B cell (primary cell): Measurements from ENCODE around the gene FAM53B. TPM values are rescaled to one million over a fixed set of nuclear protein-coding genes. Genes with fewer than 3 reads are reported as not detected.

Experiments used
- ATAC-seq: fragments of 200-7000 bp; cut with Tn5 transposase; one replicate; pipeline ENCODE4 v1.10.0; 2021; ENCODE audit warnings: low read depth, mild to moderate bottlenecking, moderate number of reproducible peaks, moderate library complexity
- CTCF ChIA-PET: fragments of 350-600 bp; sonication (Branson Sonifier 250); formaldehyde crosslinking; loops from one replicate; lab custom pipeline; 2021; ENCODE audit warnings: antibody characterized with exemption, inconsistent platforms; lab: Charles Lee
- POLR2A ChIA-PET: fragments of 350-600 bp; sonication (Branson Sonifier 250); formaldehyde crosslinking; loops from one replicate; lab custom pipeline; 2021; ENCODE audit warnings: antibody characterized with exemption; lab: Charles Lee
- DNase-seq: peaks from one replicate; pipeline ENCODE4 v3.0.0; 2013
- H2AFZ ChIP-seq: 2 replicates; pipeline ENCODE4 v1.6.1; 2012; ENCODE audit warnings: mild to moderate bottlenecking, low read depth, low read length; ENCODE audit not compliant: insufficient read depth, poor library complexity, severe bottlenecking
- H3K27ac ChIP-seq, 2 donors: 1 replicate in 1 of 2; 2 replicates in 1 of 2; pipeline ENCODE4 v1.5.1; 2012 to 2013; ENCODE audit warnings: low read length in 2 of 2, mild to moderate bottlenecking in 2 of 2, moderate library complexity in 1 of 2
- H3K27me3 ChIP-seq, 4 experiments: fragments of 200-600 bp in 1 of 4; sonication (generic) in 1 of 4; replicated peaks in 1 of 4; 1 replicate in 2 of 4; 2 replicates in 2 of 4; pipeline versions ENCODE4 v1.6.1 to v1.7.0; 2013 to 2016; ENCODE audit warnings: low read length in 3 of 4, mild to moderate bottlenecking in 2 of 4, mixed read lengths in 1 of 4, moderate library complexity in 1 of 4; ENCODE audit not compliant: insufficient read depth in 4 of 4, control insufficient read depth in 3 of 4; ENCODE audit errors: control extremely low read depth in 1 of 4
- H3K36me3 ChIP-seq, 2 experiments: replicated peaks in 1 of 2; 1 replicate in 1 of 2; 2 replicates in 1 of 2; pipeline versions ENCODE4 v1.6.1 to v1.7.1; 2013; ENCODE audit warnings: low read length in 1 of 2; ENCODE audit not compliant: insufficient read depth in 2 of 2, control insufficient read depth in 1 of 2; ENCODE audit errors: control extremely low read depth in 1 of 2, extremely low read depth in 1 of 2
- H3K4me1 ChIP-seq, 2 donors: fragments of 200-600 bp in 1 of 2; sonication (generic) in 1 of 2; 1 replicate in 1 of 2; 2 replicates in 1 of 2; pipeline versions ENCODE4 v1.5.1 to v1.6.1; 2013 to 2017; ENCODE audit warnings: low read length in 2 of 2; ENCODE audit not compliant: control insufficient read depth in 2 of 2, insufficient read depth in 2 of 2
- H3K4me2 ChIP-seq: replicated peaks from 2 replicates; pipeline ENCODE3; 2012; ENCODE audit warnings: mild to moderate bottlenecking, low read depth, low read length; ENCODE audit not compliant: poor library complexity, severe bottlenecking
- H3K4me3 ChIP-seq, 5 experiments: fragments of 200-600 bp in 1 of 5; sonication (generic) in 1 of 5; 1 replicate in 3 of 5; 2 replicates in 2 of 5; pipeline versions ENCODE4 v1.5.1 to v1.7.0; 2011 to 2016; ENCODE audit warnings: low read length in 4 of 5, mild to moderate bottlenecking in 4 of 5, low read depth in 2 of 5, control low read depth in 1 of 5, moderate library complexity in 1 of 5; ENCODE audit not compliant: insufficient read depth in 1 of 5; ENCODE audit errors: control extremely low read depth in 1 of 5, extremely low read depth in 1 of 5
- H3K79me2 ChIP-seq: fragments of 200-600 bp; sonication (generic); one replicate; pipeline ENCODE4 v1.6.0; 2016; ENCODE audit warnings: low read length; ENCODE audit not compliant: control insufficient read depth, insufficient read depth
- H3K9ac ChIP-seq: fragments of 200-600 bp; sonication (generic); 2 replicates; pipeline ENCODE4 v1.6.1; 2017; ENCODE audit warnings: mild to moderate bottlenecking, low read length, moderate library complexity
- H3K9me3 ChIP-seq, 3 donors: one replicate each; pipeline versions ENCODE4 v1.6.1 to v1.7.1; 2013; ENCODE audit warnings: low read length in 2 of 3; ENCODE audit not compliant: control insufficient read depth in 2 of 3, insufficient read depth in 1 of 3; ENCODE audit errors: control extremely low read depth in 1 of 3
- H4K20me1 ChIP-seq: 2 replicates; pipeline ENCODE4 v1.6.0; 2012; ENCODE audit warnings: mild to moderate bottlenecking, low read length; ENCODE audit not compliant: insufficient read depth, control insufficient read depth, poor library complexity, severe bottlenecking
- H3K27ac Mint-ChIP-seq: one replicate; pipeline ENCODE4 v1.8.0; 2021; ENCODE audit warnings: mixed read lengths
- H3K27me3 Mint-ChIP-seq: one replicate; pipeline ENCODE4 v1.8.0; 2021; ENCODE audit warnings: mixed read lengths
- H3K4me1 Mint-ChIP-seq: one replicate; pipeline ENCODE4 v1.8.0; 2021; ENCODE audit warnings: mixed read lengths
- H3K4me3 Mint-ChIP-seq: one replicate; pipeline ENCODE4 v1.8.0; 2021; ENCODE audit warnings: mixed read lengths
- H3K9me3 Mint-ChIP-seq: one replicate; pipeline ENCODE4 v1.8.0; 2022; ENCODE audit warnings: mixed read lengths; ENCODE audit not compliant: insufficient read depth
- CTCF ChIP-seq: fragments of 200-600 bp; IDR thresholded peaks from one replicate; pipeline ENCODE4 v1.8.0; 2022; ENCODE audit warnings: antibody characterized with exemption, mild to moderate bottlenecking
- EZH2 ChIP-seq: IDR thresholded peaks from 2 replicates; pipeline ENCODE4 v1.6.1; 2012; ENCODE audit warnings: borderline replicate concordance, low read depth, mild to moderate bottlenecking, moderate library complexity, low read length; ENCODE audit not compliant: insufficient read depth, poor library complexity, severe bottlenecking
- WGBS: methylation state at CpG from one replicate; pipeline ENCODE4 v1.1.5; 2013; ENCODE audit warnings: missing lambda C conversion rate; ENCODE audit not compliant: insufficient coverage; 5-methylcytosine and 5-hydroxymethylcytosine counted together
- intact Hi-C: fragments of 100-400 bp; cut with micrococcal nuclease; formaldehyde crosslinking; loops from one replicate; pipeline ENCODE4 v1.10.0; 2022
- polyA plus RNA-seq: library from polyadenylated mRNA; depleted of rRNA; stranded (reverse); fragments of >200 nt; gene quantifications from 2 replicates; pipeline ENCODE4 v1.2.3, GENCODE V29; 2012
- total RNA-seq, 2 donors: library from RNA; stranded (reverse); fragments of 120-200 nt in 1 of 2; gene quantifications; 1 replicate in 1 of 2; 2 replicates in 1 of 2; pipeline versions ENCODE4 v1.2.3 to v1.2.4, GENCODE V29; 2013 to 2022

The FAM53B gene
- total and polyA plus RNA-seq, 2 donors (not counting 1 experiment from before 2014, with no cell fraction given) = 51.2 to 186 TPM

- no peak overlapping the region for H3K9ac ChIP-seq
- H4K20me1 ChIP-seq = no peaks in the 10 kb centered on the region
- no peaks in the 10 kb centered on the region for H3K27me3 ChIP-seq
- peak overlapping the region in 2 of 5 experiments; percentile 24 to 33 for H3K4me3 ChIP-seq
- no peaks in the 10 kb centered on the region for H3K9me3 ChIP-seq
- POLR2A ChIA-PET = interaction anchor here (0.5 to 8.8 kb wide), 6 partner anchors 11 to 136 kb away, joined by 3 to 163 read pairs (median 3); no protein-coding TSS in a partner anchor
- H2AFZ ChIP-seq = peak overlapping the region; percentile 23
- peak overlapping the region; percentile 94 for H3K27ac Mint-ChIP-seq
- H3K4me1 Mint-ChIP-seq = peaks cover 82% of the 10 kb centered on the region
- no peaks in the 10 kb centered on the region for H3K27me3 Mint-ChIP-seq
- H3K4me1 ChIP-seq = peaks cover 80 to 96% of the 10 kb centered on the region in 2 donors
- intact Hi-C loops = no loop called here
- peaks cover 90% of the 10 kb centered on the region for H3K79me2 ChIP-seq
- no peak for ATAC-seq
- no peaks in the 10 kb centered on the region for H3K9me3 Mint-ChIP-seq
- WGBS = 39% methylated on average over 5 of the region's 5 CpGs
- CTCF ChIA-PET = interaction anchor here (0.7 to 8.8 kb wide), 9 partner anchors 11 to 140 kb away, joined by 3 to 74 read pairs (median 4); no protein-coding TSS in a partner anchor
- DNase-seq = no peak
- TF ChIP-seq CTCF = no peak
- TF ChIP-seq EZH2 = no peak
- peak overlapping the region; percentile 75 for H3K4me2 ChIP-seq
- H3K4me3 Mint-ChIP-seq = peak overlapping the region; percentile 78
- peaks cover 0 to 8% of the 10 kb centered on the region in 2 experiments for H3K36me3 ChIP-seq
- peak overlapping the region; percentile 90 to 99 for H3K27ac ChIP-seq
Measured at GRCh38 chr10:124605481-124605855, 138.7 kb downstream of the FAM53B start.

- CTCF ChIA-PET = interaction anchor here (0.7 to 8.8 kb wide), 12 partner anchors 11 to 141 kb away, joined by 3 to 74 read pairs (median 4); no protein-coding TSS in a partner anchor
Measured at GRCh38 chr10:124605001-124605370, 139.2 kb downstream of the FAM53B start.

More at GRCh38 chr10:124605001-124605370, 139.2 kb downstream of the FAM53B start:
- Histone ChIP-seq H2AFZ (peak overlapping the region; percentile 23), H3K9me3 (no peaks in the 10 kb centered on the region), H3K4me3 (peak overlapping the region in 1 of 5 experiments; percentile 33), H3K27ac (peak overlapping the region; percentile 90 to 99), H4K20me1 (no peaks in the 10 kb centered on the region), H3K4me2 (peak overlapping the region; percentile 75), H3K4me1 (peaks cover 83 to 96% of the 10 kb centered on the region in 2 donors), H3K36me3 (peaks cover 0 to 8% of the 10 kb centered on the region in 2 experiments), H3K9ac (peak overlapping the region; percentile 2), H3K79me2 (peaks cover 91% of the 10 kb centered on the region), H3K27me3 (no peaks in the 10 kb centered on the region)
- DNase-seq (peak; percentile 23), ATAC-seq (no peak)
- no peaks in the 10 kb centered on the region for H3K9me3 Mint-ChIP-seq
- 63% methylated on average over 8 of the region's 8 CpGs for WGBS
- no peaks in the 10 kb centered on the region for H3K27me3 Mint-ChIP-seq
- intact Hi-C loops = no loop called here
- POLR2A ChIA-PET = interaction anchor here (0.7 to 8.8 kb wide), 6 partner anchors 12 to 136 kb away, joined by 3 to 163 read pairs (median 3); no protein-coding TSS in a partner anchor
- no peak for TF ChIP-seq EZH2
- no peak for TF ChIP-seq CTCF
- H3K4me1 Mint-ChIP-seq = peaks cover 85% of the 10 kb centered on the region
- H3K4me3 Mint-ChIP-seq = peak overlapping the region; percentile 78
- H3K27ac Mint-ChIP-seq = peak overlapping the region; percentile 94
